Osteoblast (primary cell): ENCODE results near the gene NEURL1B. TPM values are rescaled to one million over a fixed set of nuclear protein-coding genes. Genes with fewer than 3 reads are reported as not detected.

Source experiments
- DNase-seq: peaks from one replicate; pipeline ENCODE4 v3.0.0; 2011; ENCODE audit warnings: low spot score, mixed read lengths; ENCODE audit not compliant: insufficient read length; ENCODE audit errors: missing footprints
- H2AFZ ChIP-seq: 2 replicates; pipeline ENCODE4 v1.6.0; 2011; ENCODE audit warnings: mild to moderate bottlenecking, low read length
- H3K27ac ChIP-seq: 2 replicates; pipeline ENCODE4 v1.5.1; 2011; ENCODE audit warnings: mild to moderate bottlenecking, low read depth, low read length, moderate library complexity
- H3K27me3 ChIP-seq: 2 replicates; pipeline ENCODE4 v1.6.0; 2012; ENCODE audit warnings: mild to moderate bottlenecking, control low read depth, inconsistent platforms, low read length, moderate library complexity; ENCODE audit not compliant: insufficient read depth
- H3K36me3 ChIP-seq: 2 replicates; pipeline ENCODE4 v1.5.1; 2011; ENCODE audit warnings: mild to moderate bottlenecking, low read length, control low read depth, moderate library complexity; ENCODE audit not compliant: insufficient read depth
- H3K4me1 ChIP-seq: 2 replicates; pipeline ENCODE4 v1.5.1; 2011; ENCODE audit warnings: mild to moderate bottlenecking, low read length, control low read depth, moderate library complexity; ENCODE audit not compliant: insufficient read depth
- H3K4me2 ChIP-seq: 2 replicates; pipeline ENCODE4 v1.6.0; 2011; ENCODE audit warnings: mild to moderate bottlenecking, low read length; ENCODE audit not compliant: insufficient read depth
- H3K4me3 ChIP-seq: fragments of 200-600 bp; sonication (generic); 3 replicates; pipeline ENCODE4 v1.5.1; 2012; ENCODE audit warnings: mild to moderate bottlenecking, low read length, inconsistent platforms; ENCODE audit not compliant: insufficient read depth
- H3K79me2 ChIP-seq: 2 replicates; pipeline ENCODE4 v1.6.0; 2012; ENCODE audit warnings: mild to moderate bottlenecking, low read length, control low read depth, inconsistent platforms; ENCODE audit not compliant: insufficient read depth
- H3K9me3 ChIP-seq: 2 replicates; pipeline ENCODE4 v1.5.1; 2011; ENCODE audit warnings: low read depth, low read length, control low read depth
- H4K20me1 ChIP-seq: 2 replicates; pipeline ENCODE4 v1.6.0; 2012; ENCODE audit warnings: mild to moderate bottlenecking, low read length, control low read depth; ENCODE audit not compliant: insufficient read depth
- CTCF ChIP-seq: IDR thresholded peaks from 2 replicates; pipeline ENCODE4 v1.5.1; 2011; ENCODE audit warnings: mild to moderate bottlenecking, low read depth, low read length, moderate library complexity; ENCODE audit errors: extremely low read depth
- total RNA-seq: library from RNA; depleted of rRNA; stranded (reverse); fragments of >200 nt; gene quantifications from 2 replicates; pipeline ENCODE4 v1.2.3, GENCODE V29; 2012

The NEURL1B gene
- total RNA-seq, 1 donor, result 0.36 TPM

- Histone ChIP-seq H3K4me2 (no peak overlapping the region), H3K4me1 (no peaks in the 10 kb centered on the region), H3K79me2 (no peaks in the 10 kb centered on the region), H3K27me3 (no peaks in the 10 kb centered on the region), H3K27ac (no peak overlapping the region), H2AFZ (no peak overlapping the region), H3K4me3 (no peak overlapping the region), H3K36me3 (no peaks in the 10 kb centered on the region), H3K9me3 (no peaks in the 10 kb centered on the region), H4K20me1 (no peaks in the 10 kb centered on the region)
- DNase-seq, result no peak
- no peak for TF ChIP-seq CTCF
Observed at GRCh38 chr5:172680921-172681320, 39.9 kb downstream of the NEURL1B start.

GRCh38 chr5:172681421-172681820, 40.4 kb downstream of the NEURL1B start:
- TF ChIP-seq CTCF, result no peak
- Histone ChIP-seq H3K27ac (no peak overlapping the region), H3K79me2 (no peaks in the 10 kb centered on the region), H4K20me1 (no peaks in the 10 kb centered on the region), H3K36me3 (no peaks in the 10 kb centered on the region), H3K4me2 (no peak overlapping the region), H3K4me3 (no peak overlapping the region), H3K9me3 (no peaks in the 10 kb centered on the region), H3K4me1 (no peaks in the 10 kb centered on the region), H3K27me3 (no peaks in the 10 kb centered on the region), H2AFZ (no peak overlapping the region)
- DNase-seq, result peak; percentile 77

GRCh38 chr5:172683264-172683644, 42.2 kb downstream of the NEURL1B start:
- H3K36me3 ChIP-seq, result no peaks in the 10 kb centered on the region
- no peaks in the 10 kb centered on the region for H3K79me2 ChIP-seq
- no peak for TF ChIP-seq CTCF
- H3K4me2 ChIP-seq, result no peak overlapping the region
- no peaks in the 10 kb centered on the region for H3K9me3 ChIP-seq
- peak; percentile 30 for DNase-seq
- H4K20me1 ChIP-seq, result no peaks in the 10 kb centered on the region
- H3K27ac ChIP-seq, result no peak overlapping the region
- no peak overlapping the region for H3K4me3 ChIP-seq
- no peaks in the 10 kb centered on the region for H3K4me1 ChIP-seq
- H2AFZ ChIP-seq, result no peak overlapping the region
- H3K27me3 ChIP-seq, result no peaks in the 10 kb centered on the region

- no peak for TF ChIP-seq CTCF
- peak; percentile 55 for DNase-seq
- Histone ChIP-seq H3K36me3 (no peaks in the 10 kb centered on the region), H4K20me1 (no peaks in the 10 kb centered on the region), H3K4me3 (no peak overlapping the region), H3K4me2 (no peak overlapping the region), H3K79me2 (no peaks in the 10 kb centered on the region), H3K9me3 (no peaks in the 10 kb centered on the region), H3K27ac (no peak overlapping the region), H3K4me1 (no peaks in the 10 kb centered on the region), H3K27me3 (no peaks in the 10 kb centered on the region), H2AFZ (no peak overlapping the region)
Observed at GRCh38 chr5:172683645-172684471, 42.8 kb downstream of the NEURL1B start.
